GM23338 (cell line): Measurements from ENCODE around the gene TEAD2. TPM values are rescaled to one million over a fixed set of nuclear protein-coding genes. Genes with fewer than 3 reads are reported as not detected.

Source experiments
- ATAC-seq: fragments of 200-7000 bp; cut with Tn5 transposase; 3 replicates; pipeline ENCODE4 v1.9.1; 2020
- DNase-seq: peaks from one replicate; pipeline ENCODE4 v3.0.0-alpha.2; 2015; ENCODE audit warnings: low spot score
- H2AFZ ChIP-seq: fragments of 200-600 bp; sonication (generic); 2 replicates; pipeline ENCODE4 v1.8.0; 2016; ENCODE audit warnings: antibody characterized with exemption, mild to moderate bottlenecking, moderate library complexity
- H3F3A ChIP-seq: fragments of 200-600 bp; sonication (generic); replicated peaks from 2 replicates; pipeline ENCODE4 v1.8.0; 2017; ENCODE audit warnings: antibody characterized with exemption, mixed run types, low read depth
- H3K27ac ChIP-seq: fragments of 200-600 bp; sonication (generic); 2 replicates; pipeline ENCODE4 v1.6.1; 2016; ENCODE audit warnings: low read depth
- H3K27me3 ChIP-seq: fragments of 200-600 bp; sonication (generic); 2 replicates; pipeline ENCODE4 v1.8.0; 2016; ENCODE audit warnings: mild to moderate bottlenecking, mixed run types, moderate library complexity; ENCODE audit not compliant: insufficient read depth
- H3K36me3 ChIP-seq: fragments of 200-600 bp; sonication (generic); 2 replicates; pipeline ENCODE4 v1.8.0; 2016; ENCODE audit warnings: mild to moderate bottlenecking; ENCODE audit not compliant: insufficient read depth
- H3K4me1 ChIP-seq: fragments of 200-600 bp; sonication (generic); 2 replicates; pipeline ENCODE4 v1.8.0; 2016; ENCODE audit warnings: mild to moderate bottlenecking, moderate library complexity; ENCODE audit not compliant: insufficient read depth
- H3K4me2 ChIP-seq: fragments of 200-600 bp; sonication (generic); 2 replicates; pipeline ENCODE4 v1.7.1; 2017; ENCODE audit warnings: mixed run types
- H3K4me3 ChIP-seq: fragments of 200-600 bp; sonication (generic); 2 replicates; pipeline ENCODE4 v1.6.1; 2016; ENCODE audit warnings: mixed run types
- H3K79me2 ChIP-seq: fragments of 200-600 bp; sonication (generic); replicated peaks from 2 replicates; pipeline ENCODE4 v1.8.0; 2017; ENCODE audit warnings: mild to moderate bottlenecking; ENCODE audit not compliant: insufficient read depth
- H3K9me2 ChIP-seq: fragments of 200-600 bp; sonication (generic); 2 replicates; pipeline ENCODE4 v1.8.0; 2017; ENCODE audit not compliant: insufficient read depth
- H4K20me1 ChIP-seq: fragments of 200-600 bp; sonication (generic); replicated peaks from 2 replicates; pipeline ENCODE4 v1.8.0; 2017; ENCODE audit warnings: mild to moderate bottlenecking; ENCODE audit not compliant: insufficient read depth
- H3K27ac Mint-ChIP-seq: 2 replicates; pipeline ENCODE4 v1.8.0; 2020; ENCODE audit warnings: inconsistent platforms, mild to moderate bottlenecking, moderate library complexity, mixed read lengths
- H3K27me3 Mint-ChIP-seq: 3 replicates; pipeline ENCODE4 v1.8.0; 2022; ENCODE audit warnings: low read depth, mild to moderate bottlenecking, moderate library complexity, mixed read lengths, inconsistent platforms; ENCODE audit not compliant: insufficient read depth, poor library complexity
- H3K36me3 Mint-ChIP-seq: 3 replicates; pipeline ENCODE4 v1.8.0; 2021; ENCODE audit warnings: low read depth, mild to moderate bottlenecking, inconsistent platforms, moderate library complexity, mixed read lengths
- H3K4me1 Mint-ChIP-seq: 3 replicates; pipeline ENCODE4 v1.8.0; 2020; ENCODE audit warnings: mild to moderate bottlenecking, inconsistent platforms, mixed read lengths
- H3K4me3 Mint-ChIP-seq: 3 replicates; pipeline ENCODE4 v1.8.0; 2021; ENCODE audit warnings: moderate library complexity, mild to moderate bottlenecking, inconsistent platforms, mixed read lengths
- H3K9me3 Mint-ChIP-seq: 3 replicates; pipeline ENCODE4 v1.8.0; 2020; ENCODE audit warnings: moderate library complexity, mild to moderate bottlenecking, inconsistent platforms, mixed read lengths
- CREB1 ChIP-seq: fragments of 250-450 bp; sonication (Bioruptor Pico); IDR thresholded peaks from 2 replicates; pipeline ENCODE4 v1.5.0; 2020; ENCODE audit warnings: low read depth, mild to moderate bottlenecking, moderate library complexity
- CTCF ChIP-seq, 2 experiments: fragments of 200-600 bp in 1 of 2; sonication (generic) in 1 of 2; conservative IDR thresholded peaks; 2 replicates each; pipeline versions ENCODE4 v1.5.1 to v1.6.1; 2016 to 2017; ENCODE audit warnings: antibody characterized with exemption in 2 of 2, low read depth in 2 of 2, mild to moderate bottlenecking in 2 of 2, moderate library complexity in 1 of 2
- EZH2phosphoT487 ChIP-seq: fragments of 200-600 bp; sonication (generic); IDR thresholded peaks from one replicate; pipeline ENCODE4 v1.8.1; 2018; ENCODE audit warnings: antibody characterized with exemption; ENCODE audit not compliant: unreplicated experiment
- JUNB ChIP-seq: IDR thresholded peaks from one replicate; pipeline ENCODE4 v1.6.1; 2016; ENCODE audit warnings: antibody characterized with exemption; ENCODE audit not compliant: unreplicated experiment
- NANOG ChIP-seq: IDR thresholded peaks from 2 replicates; pipeline ENCODE4 v1.6.1; 2016; ENCODE audit warnings: antibody characterized with exemption, borderline replicate concordance
- POLR2AphosphoS5 ChIP-seq: IDR thresholded peaks from 2 replicates; pipeline ENCODE4 v1.6.1; 2016; ENCODE audit warnings: antibody characterized with exemption, low read depth
- STAT1 ChIP-seq: IDR thresholded peaks from one replicate; pipeline ENCODE4 v1.6.1; 2016; ENCODE audit warnings: antibody characterized with exemption; ENCODE audit not compliant: unreplicated experiment
- ZNF114 ChIP-seq: fragments of 250-450 bp; sonication (Bioruptor Pico); IDR thresholded peaks from 2 replicates; pipeline ENCODE4 v1.5.0; 2020; ENCODE audit warnings: mild to moderate bottlenecking, moderate library complexity
- polyA plus RNA-seq: library from polyadenylated mRNA; unstranded; fragments of >200 nt; fragmentation: Nextera tagmentation; extraction: Ambion mirVana; gene quantifications from 2 replicates; pipeline ENCODE4 v1.2.1, GENCODE V29; 2016
- total RNA-seq: library from RNA; depleted of rRNA; stranded (reverse); fragments of >200 nt; shearing (Covaris generic); gene quantifications from 2 replicates; pipeline ENCODE4 v1.2.3, GENCODE V29; 2014
- TF ChIP-seq, protein P1 (sequence below): IDR thresholded peaks from one replicate; pipeline ENCODE4 v1.6.1; 2018; ENCODE audit warnings: antibody characterized with exemption; ENCODE audit not compliant: unreplicated experiment
- TF ChIP-seq, protein P2 (sequence below): IDR thresholded peaks from 2 replicates; pipeline ENCODE4 v1.6.1; 2016; ENCODE audit warnings: antibody characterized with exemption

Gene TEAD2
- total and polyA plus RNA-seq, 2 experiments from 2014 or later: 30.3 to 82.5 TPM

- TF ChIP-seq, protein P1, sequence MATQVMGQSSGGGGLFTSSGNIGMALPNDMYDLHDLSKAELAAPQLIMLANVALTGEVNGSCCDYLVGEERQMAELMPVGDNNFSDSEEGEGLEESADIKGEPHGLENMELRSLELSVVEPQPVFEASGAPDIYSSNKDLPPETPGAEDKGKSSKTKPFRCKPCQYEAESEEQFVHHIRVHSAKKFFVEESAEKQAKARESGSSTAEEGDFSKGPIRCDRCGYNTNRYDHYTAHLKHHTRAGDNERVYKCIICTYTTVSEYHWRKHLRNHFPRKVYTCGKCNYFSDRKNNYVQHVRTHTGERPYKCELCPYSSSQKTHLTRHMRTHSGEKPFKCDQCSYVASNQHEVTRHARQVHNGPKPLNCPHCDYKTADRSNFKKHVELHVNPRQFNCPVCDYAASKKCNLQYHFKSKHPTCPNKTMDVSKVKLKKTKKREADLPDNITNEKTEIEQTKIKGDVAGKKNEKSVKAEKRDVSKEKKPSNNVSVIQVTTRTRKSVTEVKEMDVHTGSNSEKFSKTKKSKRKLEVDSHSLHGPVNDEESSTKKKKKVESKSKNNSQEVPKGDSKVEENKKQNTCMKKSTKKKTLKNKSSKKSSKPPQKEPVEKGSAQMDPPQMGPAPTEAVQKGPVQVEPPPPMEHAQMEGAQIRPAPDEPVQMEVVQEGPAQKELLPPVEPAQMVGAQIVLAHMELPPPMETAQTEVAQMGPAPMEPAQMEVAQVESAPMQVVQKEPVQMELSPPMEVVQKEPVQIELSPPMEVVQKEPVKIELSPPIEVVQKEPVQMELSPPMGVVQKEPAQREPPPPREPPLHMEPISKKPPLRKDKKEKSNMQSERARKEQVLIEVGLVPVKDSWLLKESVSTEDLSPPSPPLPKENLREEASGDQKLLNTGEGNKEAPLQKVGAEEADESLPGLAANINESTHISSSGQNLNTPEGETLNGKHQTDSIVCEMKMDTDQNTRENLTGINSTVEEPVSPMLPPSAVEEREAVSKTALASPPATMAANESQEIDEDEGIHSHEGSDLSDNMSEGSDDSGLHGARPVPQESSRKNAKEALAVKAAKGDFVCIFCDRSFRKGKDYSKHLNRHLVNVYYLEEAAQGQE: no peak
- no peak for TF ChIP-seq STAT1
- TF ChIP-seq CTCF (conservative IDR thresholded peaks at IDR 0.05; ENCODE audit: low read depth in 2 of 2): no peak
- no peak for TF ChIP-seq ZNF114 (CRISPR knock-in tag)
These were observed 16.3 kb upstream of the TEAD2 start (continued) for GRCh38 chr19:49378512-49378911.

- no peaks in the 10 kb centered on the region for H3F3A ChIP-seq
- peaks cover 12% of the 10 kb centered on the region for H3K9me3 Mint-ChIP-seq
- peaks cover 10% of the 10 kb centered on the region; the same call in 2 of the 3 replicates for H3K36me3 Mint-ChIP-seq
- H3K9me2 ChIP-seq: no peaks in the 10 kb centered on the region
- H4K20me1 ChIP-seq: no peaks in the 10 kb centered on the region
- no peak overlapping the region for H3K4me3 Mint-ChIP-seq
- no peak overlapping the region for H3K4me2 ChIP-seq
- peaks cover 5% of the 10 kb centered on the region for H3K27me3 Mint-ChIP-seq
- ATAC-seq (no peak), DNase-seq (no peak)
- H3K4me1 Mint-ChIP-seq: no peaks in the 10 kb centered on the region
- no peaks in the 10 kb centered on the region for H3K36me3 ChIP-seq
- no peak overlapping the region for H3K27ac Mint-ChIP-seq
- no peak overlapping the region for H3K4me3 ChIP-seq
- H3K27ac ChIP-seq: no peak overlapping the region
- H3K4me1 ChIP-seq: no peaks in the 10 kb centered on the region
- H3K79me2 ChIP-seq: no peaks in the 10 kb centered on the region
- no peaks in the 10 kb centered on the region for H3K27me3 ChIP-seq
- H2AFZ ChIP-seq: no peak overlapping the region; the same call in 1 of the 2 replicates
- TF ChIP-seq CREB1 (CRISPR knock-in tag) (no peak), EZH2phosphoT487 (no peak), CTCF (conservative IDR thresholded peaks at IDR 0.05; ENCODE audit: low read depth in 2 of 2) (no peak), NANOG (no peak), JUNB (no peak), STAT1 (no peak), POLR2AphosphoS5 (no peak), ZNF114 (CRISPR knock-in tag) (no peak)
- TF ChIP-seq, protein P2, sequence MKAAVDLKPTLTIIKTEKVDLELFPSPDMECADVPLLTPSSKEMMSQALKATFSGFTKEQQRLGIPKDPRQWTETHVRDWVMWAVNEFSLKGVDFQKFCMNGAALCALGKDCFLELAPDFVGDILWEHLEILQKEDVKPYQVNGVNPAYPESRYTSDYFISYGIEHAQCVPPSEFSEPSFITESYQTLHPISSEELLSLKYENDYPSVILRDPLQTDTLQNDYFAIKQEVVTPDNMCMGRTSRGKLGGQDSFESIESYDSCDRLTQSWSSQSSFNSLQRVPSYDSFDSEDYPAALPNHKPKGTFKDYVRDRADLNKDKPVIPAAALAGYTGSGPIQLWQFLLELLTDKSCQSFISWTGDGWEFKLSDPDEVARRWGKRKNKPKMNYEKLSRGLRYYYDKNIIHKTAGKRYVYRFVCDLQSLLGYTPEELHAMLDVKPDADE: no peak
These were observed 12.6 kb upstream of the TEAD2 start for GRCh38 chr19:49374665-49375434.
